Measurements from ENCODE around the gene CDKAL1. TPM values are rescaled to one million over a fixed set of nuclear protein-coding genes. Genes with fewer than 3 reads are reported as not detected.

The CDKAL1 gene
- total and polyA plus RNA-seq, 10 of the 15 experiments (the other 5 are each of a cell fraction or from before 2014, with no cell fraction given), result 10.7 to 26.9 (median 17.3) TPM

DNA sequence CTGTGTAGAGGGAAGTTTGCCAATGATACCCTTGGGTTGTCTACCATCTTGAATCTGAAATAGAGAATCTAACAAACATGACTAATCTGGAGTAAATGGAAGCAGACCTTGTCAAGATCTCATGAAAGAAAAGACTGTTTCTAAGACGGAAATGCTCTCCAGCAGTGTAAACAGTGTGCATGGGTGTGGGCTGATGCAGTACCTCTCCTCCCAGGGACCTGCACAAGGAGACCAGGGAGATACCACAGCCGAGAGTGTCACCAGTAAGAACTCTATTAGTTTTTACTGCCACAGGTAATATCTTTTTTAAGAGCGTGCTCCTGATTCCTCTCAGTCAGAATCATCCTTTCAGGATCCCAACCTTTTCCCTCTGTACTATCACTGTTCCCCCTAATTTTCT lies 546.0 kb downstream of the CDKAL1 start:
- ChIA-PET POLR2A (interaction anchor here (0.6 kb wide), 1 partner anchor 468 kb away, joined by 3 read pairs; no protein-coding TSS in a partner anchor), CTCF (interaction anchor here (0.6 kb wide), 1 partner anchor 96 kb away, joined by 3 read pairs; no protein-coding TSS in a partner anchor), RAD21 (ENCODE audit: unreplicated experiment) (no interaction called here), SMC1A (ENCODE audit: uncharacterized antibody, unreplicated experiment) (no interaction called here)
- in situ Hi-C loops (cut with MboI) (no loop called here), intact Hi-C loops (cut with micrococcal nuclease; ENCODE audit: unreplicated experiment) (no loop called here)
- DNase-seq (ENCODE audit: low read depth, low spot score) (no peak), ATAC-seq (no peak), FAIRE-seq (no peak)
- BruUV-seq (replicated peaks), result no TSS peak
- H3K36me3 ChIP-seq (ENCODE audit: control insufficient read depth in 2 of 2, insufficient read depth in 2 of 2, low read length in 1 of 2), result no peaks in the 10 kb centered on the region
- H3K4me1 ChIP-seq (ENCODE audit: control insufficient read depth, insufficient read depth, low read length), result no peaks in the 10 kb centered on the region
- H2AFZ ChIP-seq (ENCODE audit: control insufficient read depth, low read depth, low read length), result no peak overlapping the region
- H3K79me2 ChIP-seq (ENCODE audit: control insufficient read depth, insufficient read depth, low read length), result no peaks in the 10 kb centered on the region
- H3K4me3 ChIP-seq, result no peak overlapping the region
- peaks cover 6% of the 10 kb centered on the region; the same call in 1 of the 3 replicates for H3K9me3 ChIP-seq (replicated peaks; ENCODE audit: control insufficient read depth, insufficient read depth, low read length)
- H3K27me3 ChIP-seq (replicated peaks in 1 of 2; ENCODE audit: control insufficient read depth in 2 of 2, insufficient read depth in 2 of 2, low read length in 1 of 2), result no peaks in the 10 kb centered on the region
- 96% methylated on average over 3 of the region's 3 CpGs for WGBS (ENCODE audit: insufficient coverage, insufficient replicate concordance, low lambda C conversion rate, missing lambda C conversion rate)
- H3K27ac ChIP-seq (ENCODE audit: control insufficient read depth, insufficient read depth), result no peak overlapping the region
- no peak overlapping the region for H3K9ac ChIP-seq (ENCODE audit: control insufficient read depth, insufficient read depth, low read length)
- no peaks in the 10 kb centered on the region for H4K20me1 ChIP-seq (ENCODE audit: control insufficient read depth, insufficient read depth)
- no peak overlapping the region for H3K4me2 ChIP-seq (ENCODE audit: control insufficient read depth, insufficient read depth)
- TF ChIP-seq, protein P1, sequence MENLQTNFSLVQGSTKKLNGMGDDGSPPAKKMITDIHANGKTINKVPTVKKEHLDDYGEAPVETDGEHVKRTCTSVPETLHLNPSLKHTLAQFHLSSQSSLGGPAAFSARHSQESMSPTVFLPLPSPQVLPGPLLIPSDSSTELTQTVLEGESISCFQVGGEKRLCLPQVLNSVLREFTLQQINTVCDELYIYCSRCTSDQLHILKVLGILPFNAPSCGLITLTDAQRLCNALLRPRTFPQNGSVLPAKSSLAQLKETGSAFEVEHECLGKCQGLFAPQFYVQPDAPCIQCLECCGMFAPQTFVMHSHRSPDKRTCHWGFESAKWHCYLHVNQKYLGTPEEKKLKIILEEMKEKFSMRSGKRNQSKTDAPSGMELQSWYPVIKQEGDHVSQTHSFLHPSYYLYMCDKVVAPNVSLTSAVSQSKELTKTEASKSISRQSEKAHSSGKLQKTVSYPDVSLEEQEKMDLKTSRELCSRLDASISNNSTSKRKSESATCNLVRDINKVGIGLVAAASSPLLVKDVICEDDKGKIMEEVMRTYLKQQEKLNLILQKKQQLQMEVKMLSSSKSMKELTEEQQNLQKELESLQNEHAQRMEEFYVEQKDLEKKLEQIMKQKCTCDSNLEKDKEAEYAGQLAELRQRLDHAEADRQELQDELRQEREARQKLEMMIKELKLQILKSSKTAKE (IDR thresholded peaks at IDR 0.05; ENCODE audit: low read depth, poor library complexity, severe bottlenecking), result no peak
- TF ChIP-seq, protein P2, sequence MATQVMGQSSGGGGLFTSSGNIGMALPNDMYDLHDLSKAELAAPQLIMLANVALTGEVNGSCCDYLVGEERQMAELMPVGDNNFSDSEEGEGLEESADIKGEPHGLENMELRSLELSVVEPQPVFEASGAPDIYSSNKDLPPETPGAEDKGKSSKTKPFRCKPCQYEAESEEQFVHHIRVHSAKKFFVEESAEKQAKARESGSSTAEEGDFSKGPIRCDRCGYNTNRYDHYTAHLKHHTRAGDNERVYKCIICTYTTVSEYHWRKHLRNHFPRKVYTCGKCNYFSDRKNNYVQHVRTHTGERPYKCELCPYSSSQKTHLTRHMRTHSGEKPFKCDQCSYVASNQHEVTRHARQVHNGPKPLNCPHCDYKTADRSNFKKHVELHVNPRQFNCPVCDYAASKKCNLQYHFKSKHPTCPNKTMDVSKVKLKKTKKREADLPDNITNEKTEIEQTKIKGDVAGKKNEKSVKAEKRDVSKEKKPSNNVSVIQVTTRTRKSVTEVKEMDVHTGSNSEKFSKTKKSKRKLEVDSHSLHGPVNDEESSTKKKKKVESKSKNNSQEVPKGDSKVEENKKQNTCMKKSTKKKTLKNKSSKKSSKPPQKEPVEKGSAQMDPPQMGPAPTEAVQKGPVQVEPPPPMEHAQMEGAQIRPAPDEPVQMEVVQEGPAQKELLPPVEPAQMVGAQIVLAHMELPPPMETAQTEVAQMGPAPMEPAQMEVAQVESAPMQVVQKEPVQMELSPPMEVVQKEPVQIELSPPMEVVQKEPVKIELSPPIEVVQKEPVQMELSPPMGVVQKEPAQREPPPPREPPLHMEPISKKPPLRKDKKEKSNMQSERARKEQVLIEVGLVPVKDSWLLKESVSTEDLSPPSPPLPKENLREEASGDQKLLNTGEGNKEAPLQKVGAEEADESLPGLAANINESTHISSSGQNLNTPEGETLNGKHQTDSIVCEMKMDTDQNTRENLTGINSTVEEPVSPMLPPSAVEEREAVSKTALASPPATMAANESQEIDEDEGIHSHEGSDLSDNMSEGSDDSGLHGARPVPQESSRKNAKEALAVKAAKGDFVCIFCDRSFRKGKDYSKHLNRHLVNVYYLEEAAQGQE (IDR thresholded peaks at IDR 0.05; ENCODE audit: low read depth, low read length), result no peak
- TF ChIP-seq HDAC2 (IDR thresholded peaks at IDR 0.05) (no peak), BCL11A (IDR thresholded peaks at IDR 0.05; ENCODE audit: low read depth, low read length) (no peak), SMAD1 (IDR thresholded peaks at IDR 0.05; ENCODE audit: low read depth, partially characterized antibody) (no peak), PML (IDR thresholded peaks at IDR 0.05; ENCODE audit: low read length) (no peak), MEF2A (IDR thresholded peaks at IDR 0.05; ENCODE audit: insufficient read depth, low read depth, low read length) (no peak), ETV6 (conservative IDR thresholded peaks at IDR 0.05 in 1 of 2, IDR thresholded peaks at IDR 0.05 in 1 of 2; ENCODE audit: borderline replicate concordance in 1 of 2, low read depth in 1 of 2) (no peak), TARDBP (IDR thresholded peaks at IDR 0.05; ENCODE audit: borderline replicate concordance) (no peak)
- TF ChIP-seq, protein P3, sequence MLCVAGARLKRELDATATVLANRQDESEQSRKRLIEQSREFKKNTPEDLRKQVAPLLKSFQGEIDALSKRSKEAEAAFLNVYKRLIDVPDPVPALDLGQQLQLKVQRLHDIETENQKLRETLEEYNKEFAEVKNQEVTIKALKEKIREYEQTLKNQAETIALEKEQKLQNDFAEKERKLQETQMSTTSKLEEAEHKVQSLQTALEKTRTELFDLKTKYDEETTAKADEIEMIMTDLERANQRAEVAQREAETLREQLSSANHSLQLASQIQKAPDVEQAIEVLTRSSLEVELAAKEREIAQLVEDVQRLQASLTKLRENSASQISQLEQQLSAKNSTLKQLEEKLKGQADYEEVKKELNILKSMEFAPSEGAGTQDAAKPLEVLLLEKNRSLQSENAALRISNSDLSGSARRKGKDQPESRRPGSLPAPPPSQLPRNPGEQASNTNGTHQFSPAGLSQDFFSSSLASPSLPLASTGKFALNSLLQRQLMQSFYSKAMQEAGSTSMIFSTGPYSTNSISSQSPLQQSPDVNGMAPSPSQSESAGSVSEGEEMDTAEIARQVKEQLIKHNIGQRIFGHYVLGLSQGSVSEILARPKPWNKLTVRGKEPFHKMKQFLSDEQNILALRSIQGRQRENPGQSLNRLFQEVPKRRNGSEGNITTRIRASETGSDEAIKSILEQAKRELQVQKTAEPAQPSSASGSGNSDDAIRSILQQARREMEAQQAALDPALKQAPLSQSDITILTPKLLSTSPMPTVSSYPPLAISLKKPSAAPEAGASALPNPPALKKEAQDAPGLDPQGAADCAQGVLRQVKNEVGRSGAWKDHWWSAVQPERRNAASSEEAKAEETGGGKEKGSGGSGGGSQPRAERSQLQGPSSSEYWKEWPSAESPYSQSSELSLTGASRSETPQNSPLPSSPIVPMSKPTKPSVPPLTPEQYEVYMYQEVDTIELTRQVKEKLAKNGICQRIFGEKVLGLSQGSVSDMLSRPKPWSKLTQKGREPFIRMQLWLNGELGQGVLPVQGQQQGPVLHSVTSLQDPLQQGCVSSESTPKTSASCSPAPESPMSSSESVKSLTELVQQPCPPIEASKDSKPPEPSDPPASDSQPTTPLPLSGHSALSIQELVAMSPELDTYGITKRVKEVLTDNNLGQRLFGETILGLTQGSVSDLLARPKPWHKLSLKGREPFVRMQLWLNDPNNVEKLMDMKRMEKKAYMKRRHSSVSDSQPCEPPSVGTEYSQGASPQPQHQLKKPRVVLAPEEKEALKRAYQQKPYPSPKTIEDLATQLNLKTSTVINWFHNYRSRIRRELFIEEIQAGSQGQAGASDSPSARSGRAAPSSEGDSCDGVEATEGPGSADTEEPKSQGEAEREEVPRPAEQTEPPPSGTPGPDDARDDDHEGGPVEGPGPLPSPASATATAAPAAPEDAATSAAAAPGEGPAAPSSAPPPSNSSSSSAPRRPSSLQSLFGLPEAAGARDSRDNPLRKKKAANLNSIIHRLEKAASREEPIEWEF (IDR thresholded peaks at IDR 0.05; ENCODE audit: insufficient replicate concordance, low read depth, low read length), result no peak
